ENCODE measurements around the gene HRH1.
"Not testable (repeated sequence)": the region's sequence is repeated elsewhere in the genome, so short reads cannot be mapped to it uniquely, and the experiment has no call there.

Gene HRH1

DNA sequence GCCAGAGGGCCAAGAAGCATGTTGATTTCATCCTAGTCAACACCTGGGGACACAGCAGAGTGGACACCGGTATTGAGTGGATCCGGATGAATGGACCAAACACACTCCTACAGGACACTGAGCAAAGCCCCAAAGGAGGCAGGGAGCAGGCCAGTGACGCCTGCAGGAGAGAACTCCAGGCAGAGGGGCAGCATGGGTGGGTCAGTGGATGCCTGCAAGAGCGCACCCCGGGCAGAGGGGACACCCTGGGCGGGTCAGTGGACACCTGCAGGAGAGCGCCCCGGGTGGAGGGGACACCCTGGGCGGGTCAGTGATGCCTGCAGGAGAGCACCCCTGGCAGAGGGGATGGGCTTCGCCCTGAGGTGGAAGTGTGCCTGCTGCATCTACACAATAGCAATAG is 27.6 kb upstream of the HRH1 start:
- TF ChIP-seq, protein P1, sequence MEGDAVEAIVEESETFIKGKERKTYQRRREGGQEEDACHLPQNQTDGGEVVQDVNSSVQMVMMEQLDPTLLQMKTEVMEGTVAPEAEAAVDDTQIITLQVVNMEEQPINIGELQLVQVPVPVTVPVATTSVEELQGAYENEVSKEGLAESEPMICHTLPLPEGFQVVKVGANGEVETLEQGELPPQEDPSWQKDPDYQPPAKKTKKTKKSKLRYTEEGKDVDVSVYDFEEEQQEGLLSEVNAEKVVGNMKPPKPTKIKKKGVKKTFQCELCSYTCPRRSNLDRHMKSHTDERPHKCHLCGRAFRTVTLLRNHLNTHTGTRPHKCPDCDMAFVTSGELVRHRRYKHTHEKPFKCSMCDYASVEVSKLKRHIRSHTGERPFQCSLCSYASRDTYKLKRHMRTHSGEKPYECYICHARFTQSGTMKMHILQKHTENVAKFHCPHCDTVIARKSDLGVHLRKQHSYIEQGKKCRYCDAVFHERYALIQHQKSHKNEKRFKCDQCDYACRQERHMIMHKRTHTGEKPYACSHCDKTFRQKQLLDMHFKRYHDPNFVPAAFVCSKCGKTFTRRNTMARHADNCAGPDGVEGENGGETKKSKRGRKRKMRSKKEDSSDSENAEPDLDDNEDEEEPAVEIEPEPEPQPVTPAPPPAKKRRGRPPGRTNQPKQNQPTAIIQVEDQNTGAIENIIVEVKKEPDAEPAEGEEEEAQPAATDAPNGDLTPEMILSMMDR (IDR thresholded peaks at IDR 0.05; ENCODE audit: extremely low read depth, missing control alignments) = no peak
- no peak for DNase-seq (ENCODE audit: low spot score)

DNA sequence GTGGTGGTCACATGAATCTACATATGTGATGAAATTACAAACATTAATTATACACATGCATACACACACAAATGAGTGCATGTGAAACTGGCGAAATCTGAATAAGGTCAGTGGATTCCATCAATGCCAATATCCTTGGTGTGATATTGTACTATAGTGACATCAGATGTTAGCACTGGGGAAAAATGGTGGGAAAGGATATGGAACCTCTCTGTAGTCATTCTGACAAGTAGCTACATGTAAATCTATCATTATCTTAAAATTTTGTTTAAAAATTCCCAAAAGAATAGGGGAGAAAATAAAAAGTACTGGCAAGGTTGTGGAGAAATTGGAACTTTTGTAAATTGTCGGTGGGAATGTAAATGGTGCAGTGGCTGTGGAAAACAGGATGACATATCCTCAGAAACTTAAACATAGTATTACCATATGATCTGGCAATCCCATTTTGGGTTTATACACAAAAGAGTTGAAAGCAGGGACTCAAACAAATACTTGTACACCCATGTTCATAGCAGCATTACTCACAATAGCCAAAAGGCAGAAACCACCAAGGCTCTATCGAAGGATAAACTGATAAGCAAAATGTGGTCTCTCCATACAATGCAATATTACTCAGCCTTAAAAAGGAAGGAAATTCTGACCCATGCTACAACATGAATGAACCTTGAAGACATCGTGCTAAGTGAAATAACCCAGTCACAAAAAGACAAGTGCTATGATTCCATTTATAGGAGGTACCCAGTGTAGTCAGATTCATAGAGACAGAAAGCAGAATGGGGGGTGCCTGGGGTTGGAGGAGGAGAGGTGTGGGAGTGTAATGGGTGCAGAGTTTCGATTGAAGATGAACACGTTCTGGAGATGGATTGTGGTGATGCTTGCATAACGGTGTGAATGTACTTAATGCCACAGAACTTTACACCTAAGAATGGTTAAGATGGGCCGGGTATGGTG is 25.3 kb upstream of the HRH1 start:
- TF ChIP-seq, protein P1 (IDR thresholded peaks at IDR 0.05; ENCODE audit: extremely low read depth, missing control alignments) = no peak
- DNase-seq (ENCODE audit: low spot score) = no peak

DNA sequence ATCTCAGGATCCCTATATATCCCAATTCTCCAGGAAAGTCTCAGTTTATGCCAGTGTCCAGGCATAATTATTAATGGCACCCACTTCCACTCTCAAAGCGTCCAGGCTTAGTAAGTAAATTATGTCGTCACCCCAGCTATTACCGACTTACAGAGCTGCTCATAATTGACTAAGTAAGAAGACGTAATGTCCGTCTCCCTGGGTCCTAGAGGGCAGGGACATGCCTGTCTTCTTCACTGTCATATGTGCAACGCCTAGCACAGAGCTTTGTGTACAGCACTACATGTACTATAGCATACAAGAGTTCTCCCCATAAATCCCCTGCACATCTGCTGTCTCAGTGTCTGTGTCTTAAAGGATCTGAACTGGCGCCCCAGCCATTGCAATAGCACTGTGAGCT is 23.9 kb upstream of the HRH1 start:
- no peak for DNase-seq (ENCODE audit: low spot score)
- TF ChIP-seq, protein P1 (IDR thresholded peaks at IDR 0.05; ENCODE audit: extremely low read depth, missing control alignments) = no peak

DNA sequence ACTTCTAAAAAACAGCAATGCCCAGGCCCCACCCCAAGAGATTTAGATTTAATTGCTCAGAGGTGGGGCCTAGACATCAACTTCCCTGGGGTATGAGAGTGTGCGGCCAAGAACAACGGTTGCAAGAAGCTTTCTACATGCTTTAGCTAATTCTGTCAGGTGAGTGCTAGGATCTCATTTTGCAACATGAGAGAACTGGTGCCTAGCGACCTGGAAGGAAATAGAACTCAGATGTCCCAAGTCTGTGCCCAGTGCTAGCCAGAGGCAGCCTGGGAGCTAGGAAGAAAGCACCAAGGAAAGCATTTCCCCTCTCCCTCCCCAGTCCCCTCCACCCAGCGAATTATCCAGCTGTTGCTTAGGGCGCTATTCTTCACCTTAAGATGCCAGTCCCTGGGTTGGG is 22.9 kb upstream of the HRH1 start:
- no peak for DNase-seq (ENCODE audit: low spot score)
- TF ChIP-seq, protein P1 (IDR thresholded peaks at IDR 0.05; ENCODE audit: extremely low read depth, missing control alignments) = no peak

DNA sequence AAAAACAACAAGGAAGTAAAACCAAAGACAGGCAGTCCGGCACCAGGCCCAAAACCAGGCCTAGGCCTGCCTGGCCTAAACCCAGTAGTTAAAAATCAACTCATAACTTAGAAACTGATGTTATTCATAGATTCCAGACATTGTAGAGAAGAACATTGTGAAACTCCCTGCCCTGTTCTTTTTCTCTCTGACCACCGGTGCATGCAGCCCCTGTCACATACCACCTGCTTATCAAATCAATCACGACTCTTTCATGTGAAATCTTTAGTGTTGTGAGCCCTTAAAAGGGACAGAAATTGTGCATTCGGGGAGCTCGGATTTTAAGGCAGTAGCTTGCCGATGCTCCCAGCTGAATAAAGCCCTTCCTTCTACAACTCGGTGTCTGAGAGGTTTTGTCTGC is 22.4 kb upstream of the HRH1 start:
- not testable (repeated sequence) for DNase-seq (ENCODE audit: low spot score)

DNA sequence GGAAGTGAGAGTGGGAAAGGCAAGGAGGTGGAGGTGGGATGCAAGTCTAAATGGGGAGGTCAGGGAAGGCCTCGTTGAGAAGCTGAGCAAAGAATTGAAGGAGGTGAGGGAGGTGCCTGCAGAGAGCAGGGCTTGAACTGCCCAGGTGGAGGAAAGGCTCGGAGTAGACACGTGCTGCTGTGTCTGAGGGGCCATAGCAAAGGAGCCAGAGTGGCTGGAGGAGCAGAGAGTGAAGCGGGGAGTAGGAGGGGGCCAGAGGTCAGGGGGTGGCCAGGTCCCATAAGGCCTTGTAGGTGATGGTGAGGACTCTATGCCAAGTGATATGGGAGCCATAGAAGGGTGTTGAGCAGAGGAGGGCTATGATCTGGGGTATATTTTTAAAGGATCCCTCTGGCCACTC is 21.4 kb upstream of the HRH1 start:
- DNase-seq (ENCODE audit: low spot score) = no peak
- TF ChIP-seq, protein P1 (IDR thresholded peaks at IDR 0.05; ENCODE audit: extremely low read depth, missing control alignments) = no peak

DNA sequence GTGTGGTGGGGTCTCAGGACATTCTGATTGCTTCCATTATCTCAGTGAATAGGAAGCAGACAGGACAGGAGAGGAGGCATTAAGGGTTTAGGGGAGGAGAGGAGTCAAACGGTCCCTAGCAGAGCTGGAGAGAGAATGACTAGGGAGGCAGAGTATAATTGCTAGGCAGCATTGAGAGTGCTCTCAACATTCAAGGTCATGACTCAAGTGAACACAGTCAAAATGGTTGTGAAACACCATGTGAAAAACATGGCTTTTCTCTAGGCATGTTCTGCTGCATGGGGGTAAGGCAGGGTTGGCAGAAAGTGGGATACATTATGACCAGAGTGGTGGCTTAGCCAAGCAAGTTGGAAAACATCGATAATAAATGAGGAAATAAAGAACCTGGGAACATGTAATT is 19.5 kb upstream of the HRH1 start:
- TF ChIP-seq, protein P1 (IDR thresholded peaks at IDR 0.05; ENCODE audit: extremely low read depth, missing control alignments) = no peak
- no peak for DNase-seq (ENCODE audit: low spot score)

DNA sequence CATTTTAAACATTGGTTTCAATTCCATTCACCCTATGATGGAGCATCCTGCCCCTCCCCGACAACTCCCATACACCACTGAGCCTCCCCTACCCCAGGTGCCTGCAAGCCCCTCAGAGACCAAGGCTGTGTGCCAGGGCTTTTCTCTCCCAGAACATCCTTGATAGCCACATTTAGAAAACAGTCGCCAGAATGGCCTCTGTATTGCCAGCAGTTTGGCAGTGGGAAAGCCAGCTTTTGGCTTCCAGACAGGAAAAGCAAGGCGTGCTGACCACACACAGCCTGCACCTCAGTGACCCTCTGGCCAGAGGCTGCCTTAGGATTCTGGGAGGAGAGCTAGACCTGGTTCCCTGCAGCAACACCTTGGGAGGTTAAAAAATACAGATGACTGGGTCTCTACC is 18.2 kb upstream of the HRH1 start:
- no peak for DNase-seq (ENCODE audit: low spot score)
- TF ChIP-seq, protein P1 (IDR thresholded peaks at IDR 0.05; ENCODE audit: extremely low read depth, missing control alignments) = no peak

Data from GM20000 (cell line).